Measurements from ENCODE around the gene DESI2.

Gene DESI2

GRCh38 chr1:244749230-244750016, 96.5 kb downstream of the DESI2 start:
- no peak for ATAC-seq
- TF ChIP-seq ZC3H10 (CRISPR knock-in tag; IDR thresholded peaks at IDR 0.05) (no peak), ZFP3 (CRISPR knock-in tag; IDR thresholded peaks at IDR 0.05) (no peak), ZNF565 (CRISPR knock-in tag; conservative IDR thresholded peaks at IDR 0.05; ENCODE audit: low read depth) (no peak)
- TF ChIP-seq, protein P1, sequence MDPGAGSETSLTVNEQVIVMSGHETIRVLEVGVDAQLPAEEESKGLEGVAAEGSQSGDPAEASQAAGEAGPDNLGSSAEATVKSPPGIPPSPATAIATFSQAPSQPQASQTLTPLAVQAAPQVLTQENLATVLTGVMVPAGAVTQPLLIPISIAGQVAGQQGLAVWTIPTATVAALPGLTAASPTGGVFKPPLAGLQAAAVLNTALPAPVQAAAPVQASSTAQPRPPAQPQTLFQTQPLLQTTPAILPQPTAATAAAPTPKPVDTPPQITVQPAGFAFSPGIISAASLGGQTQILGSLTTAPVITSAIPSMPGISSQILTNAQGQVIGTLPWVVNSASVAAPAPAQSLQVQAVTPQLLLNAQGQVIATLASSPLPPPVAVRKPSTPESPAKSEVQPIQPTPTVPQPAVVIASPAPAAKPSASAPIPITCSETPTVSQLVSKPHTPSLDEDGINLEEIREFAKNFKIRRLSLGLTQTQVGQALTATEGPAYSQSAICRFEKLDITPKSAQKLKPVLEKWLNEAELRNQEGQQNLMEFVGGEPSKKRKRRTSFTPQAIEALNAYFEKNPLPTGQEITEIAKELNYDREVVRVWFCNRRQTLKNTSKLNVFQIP (CRISPR knock-in tag; IDR thresholded peaks at IDR 0.05; ENCODE audit: borderline replicate concordance, low read depth) = no peak

- no peak for TF ChIP-seq TCF4 (CRISPR knock-in tag; IDR thresholded peaks at IDR 0.05; ENCODE audit: borderline replicate concordance)
- TF ChIP-seq BACH2 (CRISPR knock-in tag; IDR thresholded peaks at IDR 0.05; ENCODE audit: borderline replicate concordance) = no peak
- ATAC-seq = no peak
Observed at GRCh38 chr1:244751271-244751895, 98.5 kb downstream of the DESI2 start.

- TF ChIP-seq ZC3H10 (CRISPR knock-in tag; IDR thresholded peaks at IDR 0.05) (no peak), OSR1 (CRISPR knock-in tag; IDR thresholded peaks at IDR 0.05) (no peak), ISL1 (CRISPR knock-in tag; IDR thresholded peaks at IDR 0.05) (no peak), ARNTL (CRISPR knock-in tag; IDR thresholded peaks at IDR 0.05; ENCODE audit: borderline replicate concordance, low read depth) (no peak), RARB (CRISPR knock-in tag; IDR thresholded peaks at IDR 0.05) (no peak), CSRNP3 (CRISPR knock-in tag; IDR thresholded peaks at IDR 0.05) (no peak), GLIS3 (CRISPR knock-in tag; IDR thresholded peaks at IDR 0.05) (no peak), ZNF70 (CRISPR knock-in tag; IDR thresholded peaks at IDR 0.05) (no peak), TOX (CRISPR knock-in tag; IDR thresholded peaks at IDR 0.05; ENCODE audit: borderline replicate concordance) (no peak)
- TF ChIP-seq, protein P2, sequence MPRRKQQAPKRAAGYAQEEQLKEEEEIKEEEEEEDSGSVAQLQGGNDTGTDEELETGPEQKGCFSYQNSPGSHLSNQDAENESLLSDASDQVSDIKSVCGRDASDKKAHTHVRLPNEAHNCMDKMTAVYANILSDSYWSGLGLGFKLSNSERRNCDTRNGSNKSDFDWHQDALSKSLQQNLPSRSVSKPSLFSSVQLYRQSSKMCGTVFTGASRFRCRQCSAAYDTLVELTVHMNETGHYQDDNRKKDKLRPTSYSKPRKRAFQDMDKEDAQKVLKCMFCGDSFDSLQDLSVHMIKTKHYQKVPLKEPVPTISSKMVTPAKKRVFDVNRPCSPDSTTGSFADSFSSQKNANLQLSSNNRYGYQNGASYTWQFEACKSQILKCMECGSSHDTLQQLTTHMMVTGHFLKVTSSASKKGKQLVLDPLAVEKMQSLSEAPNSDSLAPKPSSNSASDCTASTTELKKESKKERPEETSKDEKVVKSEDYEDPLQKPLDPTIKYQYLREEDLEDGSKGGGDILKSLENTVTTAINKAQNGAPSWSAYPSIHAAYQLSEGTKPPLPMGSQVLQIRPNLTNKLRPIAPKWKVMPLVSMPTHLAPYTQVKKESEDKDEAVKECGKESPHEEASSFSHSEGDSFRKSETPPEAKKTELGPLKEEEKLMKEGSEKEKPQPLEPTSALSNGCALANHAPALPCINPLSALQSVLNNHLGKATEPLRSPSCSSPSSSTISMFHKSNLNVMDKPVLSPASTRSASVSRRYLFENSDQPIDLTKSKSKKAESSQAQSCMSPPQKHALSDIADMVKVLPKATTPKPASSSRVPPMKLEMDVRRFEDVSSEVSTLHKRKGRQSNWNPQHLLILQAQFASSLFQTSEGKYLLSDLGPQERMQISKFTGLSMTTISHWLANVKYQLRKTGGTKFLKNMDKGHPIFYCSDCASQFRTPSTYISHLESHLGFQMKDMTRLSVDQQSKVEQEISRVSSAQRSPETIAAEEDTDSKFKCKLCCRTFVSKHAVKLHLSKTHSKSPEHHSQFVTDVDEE (CRISPR knock-in tag; IDR thresholded peaks at IDR 0.05) = no peak
- no peak for ATAC-seq
Observed at GRCh38 chr1:244755673-244756072, 102.7 kb downstream of the DESI2 start.

GRCh38 chr1:244757091-244757939, 104.4 kb downstream of the DESI2 start:
- no peak; the same call in 2 of the 3 replicates for ATAC-seq
- TF ChIP-seq, protein P2 (CRISPR knock-in tag; IDR thresholded peaks at IDR 0.05) = no peak
- no peak for TF ChIP-seq PPARA (CRISPR knock-in tag; IDR thresholded peaks at IDR 0.05; ENCODE audit: borderline replicate concordance)
- TF ChIP-seq TOX (CRISPR knock-in tag; IDR thresholded peaks at IDR 0.05; ENCODE audit: borderline replicate concordance) = no peak
- TF ChIP-seq ZNF70 (CRISPR knock-in tag; IDR thresholded peaks at IDR 0.05) = no peak
- no peak for TF ChIP-seq ARNTL (CRISPR knock-in tag; IDR thresholded peaks at IDR 0.05; ENCODE audit: borderline replicate concordance, low read depth)
- no peak for TF ChIP-seq GLIS3 (CRISPR knock-in tag; IDR thresholded peaks at IDR 0.05)
- no peak for TF ChIP-seq ZFP3 (CRISPR knock-in tag; IDR thresholded peaks at IDR 0.05)
- no peak for TF ChIP-seq TCF4 (CRISPR knock-in tag; IDR thresholded peaks at IDR 0.05; ENCODE audit: borderline replicate concordance)
- no peak for TF ChIP-seq OSR1 (CRISPR knock-in tag; IDR thresholded peaks at IDR 0.05)
- TF ChIP-seq ESRRG (CRISPR knock-in tag; IDR thresholded peaks at IDR 0.05) = no peak
- no peak for TF ChIP-seq CSDC2 (CRISPR knock-in tag; IDR thresholded peaks at IDR 0.05)
- TF ChIP-seq, protein P1 (CRISPR knock-in tag; IDR thresholded peaks at IDR 0.05; ENCODE audit: borderline replicate concordance, low read depth) = no peak
- no peak for TF ChIP-seq ISL1 (CRISPR knock-in tag; IDR thresholded peaks at IDR 0.05)
- no peak for TF ChIP-seq ZNF565 (CRISPR knock-in tag; conservative IDR thresholded peaks at IDR 0.05; ENCODE audit: low read depth)
- TF ChIP-seq ZFP30 (CRISPR knock-in tag; IDR thresholded peaks at IDR 0.05) = no peak
- TF ChIP-seq ZC3H10 (CRISPR knock-in tag; IDR thresholded peaks at IDR 0.05) = no peak
- TF ChIP-seq CSRNP3 (CRISPR knock-in tag; IDR thresholded peaks at IDR 0.05) = no peak

Data from SK-N-SH treated with all-trans-retinoic acid at 6 μM for 48 hours (cell line).